Renal pelvis (tissue), 12 donors: Measurements from ENCODE around the gene SUPT20HL2. TPM values are rescaled to one million over a fixed set of nuclear protein-coding genes. Genes with fewer than 3 reads are reported as not detected.
"Not testable (repeated sequence)": the region's sequence is repeated elsewhere in the genome, so short reads cannot be mapped to it uniquely, and the experiment has no call there.

Experiments
- DNase-seq: peaks from one replicate; pipeline ENCODE4 v3.0.0-alpha.2; 2013
- long read RNA-seq, 16 experiments: transcript quantifications; one replicate each; lab custom pipeline, GENCODE V29; 2026
- polyA plus RNA-seq, 3 donors: library from polyadenylated mRNA; unstranded; fragments of 120-200 nt; gene quantifications; one replicate each; pipeline ENCODE4 v1.2.1, GENCODE V29; 2013; ENCODE audit not compliant: insufficient read length in 3 of 3

Gene SUPT20HL2
- polyA plus RNA-seq: under 1 TPM in 1 of 3 donors, not detected in 2; 0.09 TPM
- long read RNA-seq, donor 1: 0 reads
- long read RNA-seq, donor 2: 0 reads
- long read RNA-seq, donor 3: 0 reads
- long read RNA-seq, donor 4: 0 reads
- long read RNA-seq, donor 5: 0 reads
- long read RNA-seq, donor 6: 0 reads
- long read RNA-seq, donor 7: 0 reads
- long read RNA-seq, donor 8: 0 reads
- long read RNA-seq, donor 9: 0 reads
- long read RNA-seq, donor 10: 0 reads
- long read RNA-seq, donor 11: 0 reads
- long read RNA-seq, donor 12: 0 reads
- long read RNA-seq, donor 13: 0 reads
- long read RNA-seq, donor 14: 0 reads
- long read RNA-seq, donor 15: 0 reads
- long read RNA-seq, donor 16: 0 reads

- no peak for DNase-seq
Measured at GRCh38 chrX:24314019-24314635, at the start of gene SUPT20HL2. TSS of gene SUPT20HL2 (minus strand) at chrX:24314069. CDS start at chrX:24313315, 754 bp downstream.

GRCh38 chrX:24362089-24362745 lies 48.3 kb upstream of the SUPT20HL2 start:
- DNase-seq: not testable (repeated sequence)

- DNase-seq: no peak
Measured at GRCh38 chrX:24360272-24360671, 46.4 kb upstream of the SUPT20HL2 start, which contains the start of gene SUPT20HL1. TSS of gene SUPT20HL1 (plus strand) at chrX:24360639. CDS start at chrX:24362761, 2,122 bp downstream.

- DNase-seq: no peak
Measured at GRCh38 chrX:24357106-24357505, 43.2 kb upstream of the SUPT20HL2 start.

DNA sequence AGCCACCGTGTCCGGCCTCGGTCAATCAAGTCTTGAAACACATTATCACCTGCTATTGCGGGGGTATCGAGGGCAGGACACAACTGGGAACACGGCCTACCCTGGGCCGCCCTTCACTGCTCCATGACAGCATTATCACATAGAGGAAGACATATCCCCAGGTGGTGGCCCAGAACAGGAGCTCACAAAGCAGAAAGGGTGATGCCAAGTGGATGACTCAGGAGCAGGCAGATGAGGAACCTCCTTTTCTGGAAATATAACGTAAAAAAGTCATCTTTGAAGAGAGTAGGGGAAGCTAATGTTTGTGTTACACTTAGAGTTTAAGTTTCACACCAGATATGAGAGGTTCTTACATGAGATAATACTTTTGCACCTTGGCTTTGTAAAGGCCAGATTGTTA lies 41.2 kb upstream of the SUPT20HL2 start:
- DNase-seq: no peak

GRCh38 chrX:24350217-24350616 lies 36.3 kb upstream of the SUPT20HL2 start:
- no peak for DNase-seq

DNA sequence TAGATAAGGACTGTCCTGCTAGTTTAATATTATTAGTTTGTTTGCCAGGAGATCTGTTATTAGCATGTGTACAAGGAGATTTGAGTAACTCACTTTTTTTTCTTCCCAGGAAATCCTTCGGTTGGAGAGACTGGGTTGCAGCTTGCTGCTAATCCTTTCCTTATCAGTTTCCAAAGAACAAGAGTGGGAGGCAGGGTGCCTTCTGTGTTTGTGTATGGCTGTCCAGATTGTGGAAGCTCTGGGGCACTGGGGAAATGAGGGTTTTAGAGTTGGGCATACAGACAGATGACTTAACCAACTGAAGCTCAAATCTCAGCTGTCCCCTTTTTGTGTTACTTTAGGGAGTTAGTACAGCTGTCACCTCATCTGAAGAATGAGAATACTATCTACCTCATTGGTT lies 34.0 kb upstream of the SUPT20HL2 start:
- no peak for DNase-seq

DNA sequence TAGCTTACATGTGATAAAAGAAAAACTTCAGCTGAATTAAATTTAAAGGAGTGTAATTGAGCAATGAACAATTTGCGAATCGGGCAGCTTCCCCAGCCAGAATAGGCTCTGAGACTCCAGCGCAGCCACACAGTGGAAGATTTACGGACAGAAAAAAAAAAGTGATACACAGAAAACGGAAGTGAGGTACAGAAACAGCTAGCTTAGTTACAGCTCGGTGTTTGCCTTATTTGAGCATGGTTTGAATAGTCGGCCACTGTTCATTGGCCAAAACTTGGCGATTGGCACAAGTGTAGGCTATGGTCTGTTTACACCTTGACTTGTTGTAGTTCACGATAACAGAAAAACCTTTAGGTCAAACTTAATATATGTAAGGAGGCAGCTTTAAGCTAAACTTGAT lies 29.9 kb upstream of the SUPT20HL2 start:
- no peak for DNase-seq

- DNase-seq: no peak
Measured at GRCh38 chrX:24341795-24342194, 27.9 kb upstream of the SUPT20HL2 start.

- no peak for DNase-seq
Measured at GRCh38 chrX:24340501-24340900, 26.6 kb upstream of the SUPT20HL2 start.

- DNase-seq: no peak
Measured at GRCh38 chrX:24339911-24340310, 26.0 kb upstream of the SUPT20HL2 start.

GRCh38 chrX:24335871-24336270 lies 22.0 kb upstream of the SUPT20HL2 start:
- no peak for DNase-seq

- no peak for DNase-seq
Measured at GRCh38 chrX:24334461-24334860, 20.6 kb upstream of the SUPT20HL2 start.

DNA sequence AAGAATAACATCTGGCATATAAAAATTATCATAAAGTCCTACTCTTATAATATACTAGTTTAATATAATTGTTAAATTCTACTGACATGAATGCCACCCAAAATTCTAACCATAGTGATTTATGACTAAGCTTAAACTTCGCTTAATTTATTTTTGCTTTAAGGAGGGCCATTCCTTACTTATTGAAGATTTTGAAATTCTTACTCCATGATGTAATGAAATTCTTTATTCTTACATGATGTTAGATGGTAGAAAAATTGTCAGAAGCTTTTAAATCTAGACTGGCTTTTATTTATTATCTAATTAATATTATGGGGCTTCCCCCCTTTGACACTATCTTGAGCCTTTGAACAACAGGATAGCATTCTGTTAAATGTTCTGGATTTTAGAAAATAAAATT lies 19.5 kb upstream of the SUPT20HL2 start:
- DNase-seq: no peak

DNA sequence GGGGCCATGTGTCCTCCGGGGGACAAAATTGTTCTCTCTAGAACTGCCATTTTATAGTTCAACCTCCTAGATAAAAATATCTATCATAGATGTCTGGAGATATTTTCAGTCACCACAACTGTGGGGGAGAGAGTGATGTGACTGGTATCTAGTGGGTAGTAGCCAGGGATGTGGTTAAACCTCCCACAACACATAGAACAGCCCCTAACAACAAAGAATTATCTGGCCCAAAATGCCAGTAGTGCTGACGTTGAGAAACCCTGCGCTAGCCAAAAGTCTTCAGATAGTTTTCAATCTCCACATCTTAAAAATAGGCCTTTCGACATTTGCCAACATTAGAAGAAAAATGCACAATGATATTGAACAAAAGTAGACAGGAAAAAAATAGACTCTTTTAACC lies 19.0 kb upstream of the SUPT20HL2 start:
- no peak for DNase-seq

DNA sequence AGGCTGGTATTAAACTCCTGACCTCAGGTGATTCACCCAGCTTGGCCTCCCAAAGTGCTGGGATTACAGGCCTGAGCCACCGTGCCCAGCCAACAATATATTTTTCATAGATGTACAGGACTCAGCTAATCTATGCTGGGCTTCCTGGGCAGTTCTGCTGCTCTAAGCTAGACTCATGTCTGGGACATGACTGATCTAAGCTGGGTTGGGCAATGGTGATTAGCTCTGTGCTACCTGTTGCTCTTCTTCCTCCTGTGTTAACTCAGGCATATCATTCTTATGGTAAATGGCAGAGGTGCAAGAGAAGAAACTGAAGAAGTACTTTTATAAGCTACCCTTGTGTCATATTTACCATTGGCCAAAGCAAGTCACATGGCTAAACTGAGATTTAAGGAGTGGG lies 11.4 kb upstream of the SUPT20HL2 start:
- DNase-seq: no peak

GRCh38 chrX:24321741-24322395 lies 8.0 kb upstream of the SUPT20HL2 start:
- no peak for DNase-seq

GRCh38 chrX:24317567-24317966 lies 3.7 kb upstream of the SUPT20HL2 start:
- no peak for DNase-seq

DNA sequence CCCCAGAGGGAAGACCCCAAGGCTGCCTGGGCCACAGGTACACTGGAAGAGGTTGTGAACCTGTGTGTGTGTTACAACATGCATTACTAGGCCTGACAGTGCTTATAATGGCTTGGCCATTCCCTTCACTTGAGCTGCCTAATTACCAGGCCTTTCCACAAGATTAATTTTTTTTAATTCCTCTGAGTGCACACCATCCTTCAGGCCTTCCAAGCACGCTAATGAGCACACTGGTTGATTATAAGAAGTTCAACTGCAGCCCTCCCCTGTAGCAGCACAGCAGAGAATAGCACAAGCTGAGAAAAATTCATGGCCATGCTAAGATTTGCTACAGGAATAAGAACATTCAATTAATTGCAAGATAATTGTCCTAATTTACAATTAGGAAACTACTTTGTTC lies 2.2 kb upstream of the SUPT20HL2 start:
- DNase-seq: no peak

GRCh38 chrX:24312249-24312607 lies 1.6 kb downstream of the SUPT20HL2 start:
- not testable (repeated sequence) for DNase-seq

GRCh38 chrX:24311507-24312248 lies 2.2 kb downstream of the SUPT20HL2 start:
- DNase-seq: not testable (repeated sequence)

- not testable (repeated sequence) for DNase-seq
Measured at GRCh38 chrX:24310916-24311315, 3.0 kb downstream of the SUPT20HL2 start.
